Vagina (tissue), 2 donors: ENCODE data around the gene TNFRSF8.

Experiments
- POLR2A ChIP-seq, 2 donors: fragments of 450-650 bp; IDR thresholded peaks; one replicate each; pipeline ENCODE4 v1.6.1; 2017; ENCODE audit warnings: antibody characterized with exemption in 2 of 2, mild to moderate bottlenecking in 2 of 2, moderate library complexity in 2 of 2
- POLR2AphosphoS5 ChIP-seq, 2 donors: sonication (generic); formaldehyde crosslinking; IDR thresholded peaks; one replicate each; pipeline ENCODE4 v1.9.0; 2017; ENCODE audit warnings: antibody characterized with exemption in 2 of 2, mild to moderate bottlenecking in 2 of 2, low read depth in 1 of 2; ENCODE audit not compliant: insufficient read depth in 1 of 2
- TF ChIP-seq, protein P1 (sequence below), 3 experiments: fragments of 450-650 bp in 2 of 3; fragments of 200-600 bp in 1 of 3; sonication (generic) in 1 of 3; IDR thresholded peaks; one replicate each; pipeline ENCODE4 v1.5.1; 2017 to 2019; ENCODE audit warnings: antibody characterized with exemption in 3 of 3, mild to moderate bottlenecking in 2 of 3, moderate library complexity in 2 of 3

DNA sequence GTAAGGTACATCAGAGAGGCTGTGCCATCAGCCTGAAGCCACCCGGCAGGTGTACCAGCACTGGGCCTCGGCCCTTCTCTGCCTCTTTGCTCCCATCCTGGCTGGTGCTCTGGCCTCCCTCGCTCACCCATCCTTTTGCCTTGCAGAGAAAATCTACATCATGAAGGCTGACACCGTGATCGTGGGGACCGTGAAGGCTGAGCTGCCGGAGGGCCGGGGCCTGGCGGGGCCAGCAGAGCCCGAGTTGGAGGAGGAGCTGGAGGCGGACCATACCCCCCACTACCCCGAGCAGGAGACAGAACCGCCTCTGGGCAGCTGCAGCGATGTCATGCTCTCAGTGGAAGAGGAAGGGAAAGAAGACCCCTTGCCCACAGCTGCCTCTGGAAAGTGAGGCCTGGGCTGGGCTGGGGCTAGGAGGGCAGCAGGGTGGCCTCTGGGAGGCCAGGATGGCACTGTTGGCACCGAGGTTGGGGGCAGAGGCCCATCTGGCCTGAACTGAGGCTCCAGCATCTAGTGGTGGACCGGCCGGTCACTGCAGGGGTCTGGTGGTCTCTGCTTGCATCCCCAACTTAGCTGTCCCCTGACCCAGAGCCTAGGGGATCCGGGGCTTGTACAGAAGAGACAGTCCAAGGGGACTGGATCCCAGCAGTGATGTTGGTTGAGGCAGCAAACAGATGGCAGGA, 79.2 kb downstream of the TNFRSF8 start:
- TF ChIP-seq, protein P1, sequence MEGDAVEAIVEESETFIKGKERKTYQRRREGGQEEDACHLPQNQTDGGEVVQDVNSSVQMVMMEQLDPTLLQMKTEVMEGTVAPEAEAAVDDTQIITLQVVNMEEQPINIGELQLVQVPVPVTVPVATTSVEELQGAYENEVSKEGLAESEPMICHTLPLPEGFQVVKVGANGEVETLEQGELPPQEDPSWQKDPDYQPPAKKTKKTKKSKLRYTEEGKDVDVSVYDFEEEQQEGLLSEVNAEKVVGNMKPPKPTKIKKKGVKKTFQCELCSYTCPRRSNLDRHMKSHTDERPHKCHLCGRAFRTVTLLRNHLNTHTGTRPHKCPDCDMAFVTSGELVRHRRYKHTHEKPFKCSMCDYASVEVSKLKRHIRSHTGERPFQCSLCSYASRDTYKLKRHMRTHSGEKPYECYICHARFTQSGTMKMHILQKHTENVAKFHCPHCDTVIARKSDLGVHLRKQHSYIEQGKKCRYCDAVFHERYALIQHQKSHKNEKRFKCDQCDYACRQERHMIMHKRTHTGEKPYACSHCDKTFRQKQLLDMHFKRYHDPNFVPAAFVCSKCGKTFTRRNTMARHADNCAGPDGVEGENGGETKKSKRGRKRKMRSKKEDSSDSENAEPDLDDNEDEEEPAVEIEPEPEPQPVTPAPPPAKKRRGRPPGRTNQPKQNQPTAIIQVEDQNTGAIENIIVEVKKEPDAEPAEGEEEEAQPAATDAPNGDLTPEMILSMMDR (IDR thresholded peaks at IDR 0.05): no peak
- TF ChIP-seq POLR2A (IDR thresholded peaks at IDR 0.05) (no peak), POLR2AphosphoS5 (IDR thresholded peaks at IDR 0.05; ENCODE audit: insufficient read depth in 1 of 2, low read depth in 1 of 2) (no peak)
